ENCODE measurements around the gene HSPA12A.
"Not testable (repeated sequence)": the region's sequence is repeated elsewhere in the genome, so short reads cannot be mapped to it uniquely, and the experiment has no call there.

Gene HSPA12A

DNA sequence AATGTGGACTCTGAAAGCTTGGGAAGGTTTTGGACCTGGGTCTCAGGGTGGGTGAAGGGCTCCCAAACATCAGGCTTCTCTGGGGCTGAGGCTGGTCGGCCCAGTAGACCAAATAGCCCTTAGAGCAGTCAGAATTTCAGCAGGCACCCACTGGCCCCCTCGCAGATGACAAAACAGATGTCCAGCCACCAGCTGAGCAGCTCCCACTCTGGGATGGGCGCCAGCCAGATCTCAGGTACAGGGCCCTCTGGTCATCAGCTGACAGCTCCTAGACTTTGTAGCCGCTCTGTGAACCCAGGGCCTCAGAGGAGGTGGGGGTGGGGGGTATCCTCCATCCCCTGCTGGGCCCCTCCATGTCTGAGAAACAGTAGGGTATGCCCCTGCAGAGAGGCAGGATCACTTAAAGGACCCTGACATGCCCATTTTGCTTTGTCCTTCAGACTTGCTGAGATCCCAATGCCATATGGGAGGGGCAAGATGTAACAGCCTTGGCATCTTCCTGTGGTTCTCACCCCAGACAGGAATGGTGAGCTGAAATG, 26.5 kb downstream of the HSPA12A start:
- DNase-seq (ENCODE audit: low read depth in 2 of 2): no peak

DNA sequence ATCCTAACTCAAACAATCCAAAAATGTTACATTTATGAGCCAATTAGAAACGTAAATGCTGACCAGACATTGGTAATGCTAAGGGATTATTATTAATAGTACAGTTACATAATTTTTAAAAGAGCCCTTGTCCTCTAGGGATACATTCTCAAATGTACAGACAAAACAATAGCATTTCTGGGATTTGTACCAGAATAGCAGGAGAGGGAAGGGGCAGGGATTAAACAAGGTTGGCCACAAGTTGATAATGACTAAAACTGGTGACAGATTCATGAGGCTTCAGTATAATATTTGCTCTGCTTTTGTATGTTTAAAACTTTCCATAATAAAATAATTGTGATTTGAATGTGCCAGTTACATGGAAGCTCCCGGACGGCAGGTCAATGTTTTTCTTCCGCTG, 27.0 kb downstream of the HSPA12A start:
- DNase-seq (ENCODE audit: low read depth in 2 of 2): no peak

DNA sequence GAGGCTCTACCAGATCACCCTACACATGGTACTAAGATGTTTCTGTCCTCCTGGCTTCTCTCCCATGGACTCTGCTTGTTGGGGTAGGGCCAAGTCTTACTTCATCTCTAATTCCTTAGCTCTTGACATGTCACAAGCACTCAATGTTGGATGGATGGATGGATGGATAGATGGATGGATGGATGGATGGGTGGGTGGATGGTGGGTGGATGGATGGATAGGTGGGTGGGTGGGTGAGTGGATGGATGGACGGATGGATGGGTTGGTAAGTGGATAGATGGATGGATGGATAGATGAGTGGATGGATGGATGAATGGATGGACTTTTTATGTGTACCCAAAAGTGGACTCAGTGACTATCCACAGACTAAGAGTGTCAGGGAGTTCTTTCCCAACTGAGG, 28.5 kb downstream of the HSPA12A start:
- no peak for DNase-seq (ENCODE audit: low read depth in 2 of 2)

- no peak for DNase-seq (ENCODE audit: low read depth in 2 of 2)
These were observed 29.3 kb downstream of the HSPA12A start for GRCh38 chr10:116712989-116713543.

DNA sequence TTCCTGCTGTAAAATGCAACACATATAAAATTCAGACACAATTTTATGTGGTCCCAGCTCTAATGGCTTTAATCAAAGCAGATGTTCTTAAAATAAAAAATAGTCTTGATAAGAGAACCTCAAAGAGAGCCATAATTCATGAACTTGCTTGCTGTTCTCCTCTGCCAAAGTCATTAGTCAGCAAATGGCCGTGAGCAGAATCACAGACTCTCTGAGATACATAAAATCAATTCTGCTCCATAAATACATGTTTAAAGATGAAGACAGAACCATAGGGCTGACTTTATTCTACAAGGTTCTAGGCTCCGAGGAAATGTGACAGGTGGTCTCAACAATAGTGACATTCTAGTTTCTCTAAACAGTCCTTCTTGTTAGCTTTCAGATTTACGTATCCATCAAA, 29.8 kb downstream of the HSPA12A start:
- DNase-seq (ENCODE audit: low read depth in 2 of 2): no peak

- DNase-seq (ENCODE audit: low read depth in 2 of 2): not testable (repeated sequence)
These were observed 30.6 kb downstream of the HSPA12A start for GRCh38 chr10:116711803-116712202.

DNA sequence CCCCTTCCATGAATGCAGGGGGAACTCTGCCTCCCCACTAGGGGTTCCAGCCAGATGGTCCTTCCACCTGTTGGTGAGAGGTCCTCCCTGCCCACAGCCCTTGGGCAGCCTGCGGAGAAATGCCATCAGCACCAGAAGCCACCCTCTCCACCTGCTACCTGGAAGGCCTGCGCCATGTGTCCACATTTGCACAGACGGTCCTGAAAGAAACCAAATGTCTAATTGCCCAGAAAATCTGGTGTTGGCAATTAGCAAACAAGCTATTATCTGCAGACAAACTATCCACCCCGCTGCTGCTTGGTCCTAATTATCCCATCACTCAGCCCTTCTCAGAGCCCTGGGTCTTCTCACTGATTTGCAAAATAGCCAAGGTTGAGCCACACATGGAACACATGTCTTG, 32.3 kb downstream of the HSPA12A start:
- no peak for DNase-seq (ENCODE audit: low read depth in 2 of 2)

DNA sequence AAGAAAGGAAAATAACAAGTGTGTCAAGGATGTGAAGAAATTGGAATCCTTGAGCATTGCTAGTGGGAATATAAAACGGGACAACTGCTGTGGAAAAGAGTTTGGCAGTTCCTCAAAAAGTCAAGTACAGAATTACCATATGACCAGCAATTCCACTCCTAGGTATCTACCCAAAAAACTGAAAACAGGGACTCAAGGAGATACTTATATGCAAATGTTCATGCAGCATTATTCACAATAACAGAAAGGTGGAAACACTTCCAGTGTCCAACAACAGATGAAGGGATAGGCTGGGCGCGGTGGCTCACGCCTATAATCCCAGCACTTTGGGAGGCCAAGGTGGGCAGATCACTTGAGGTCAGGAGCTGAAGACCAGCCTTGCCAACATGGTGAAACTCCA, 33.5 kb downstream of the HSPA12A start:
- no peak for DNase-seq (ENCODE audit: low read depth in 2 of 2)

DNA sequence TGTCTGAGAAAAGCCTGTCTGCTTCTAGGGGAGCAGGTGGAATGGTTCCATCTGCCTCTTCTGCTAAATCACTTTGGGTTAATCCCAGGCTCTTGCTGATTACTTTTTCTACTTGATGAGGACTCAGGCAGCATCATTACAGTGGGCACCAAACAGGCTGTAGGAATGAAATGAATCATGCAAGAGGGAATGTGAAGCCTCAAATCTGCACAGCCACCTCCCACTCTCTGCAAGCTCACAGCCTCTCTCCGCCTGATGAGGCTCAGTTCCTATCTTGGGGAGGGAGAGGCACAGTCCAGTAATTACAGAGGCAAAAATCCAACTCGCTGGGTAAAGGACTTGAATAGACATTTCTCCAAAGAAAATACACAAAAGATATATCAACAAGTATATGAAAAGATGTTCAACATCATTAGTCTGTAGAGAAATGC, 34.0 kb downstream of the HSPA12A start:
- DNase-seq (ENCODE audit: low read depth in 2 of 2): no peak

- DNase-seq (ENCODE audit: low read depth in 2 of 2): no peak
These were observed 34.4 kb downstream of the HSPA12A start for GRCh38 chr10:116707981-116708380.

DNA sequence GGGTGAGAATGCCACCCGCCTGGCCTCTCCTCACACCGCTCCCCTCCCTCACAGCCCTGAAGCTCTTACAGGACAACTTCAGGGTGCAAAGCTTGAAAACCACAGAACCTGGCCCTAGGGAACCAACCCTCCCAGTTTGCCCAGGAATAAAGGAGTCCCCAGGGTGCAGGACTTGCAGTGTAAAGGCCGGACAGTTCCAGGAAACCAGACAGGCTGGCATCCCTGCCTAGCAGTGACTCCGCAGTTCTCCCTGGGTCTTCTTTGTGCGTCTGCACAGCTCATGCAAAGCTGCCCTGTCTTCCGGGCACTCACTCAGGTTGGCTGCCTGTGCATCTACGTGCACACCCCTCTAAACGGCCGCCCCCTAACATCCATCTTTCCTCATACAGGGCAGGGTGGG, 36.1 kb downstream of the HSPA12A start:
- no peak for DNase-seq (ENCODE audit: low read depth in 2 of 2)

GRCh38 chr10:116705498-116705897, 36.9 kb downstream of the HSPA12A start:
- DNase-seq (ENCODE audit: low read depth in 2 of 2): no peak

- DNase-seq (ENCODE audit: low read depth in 2 of 2): no peak
These were observed 37.4 kb downstream of the HSPA12A start for GRCh38 chr10:116704926-116705325.

GRCh38 chr10:116702165-116702564, 40.2 kb downstream of the HSPA12A start:
- DNase-seq (ENCODE audit: low read depth in 2 of 2): no peak

- no peak for DNase-seq (ENCODE audit: low read depth in 2 of 2)
These were observed 42.8 kb downstream of the HSPA12A start for GRCh38 chr10:116699471-116700150.

- no peak for DNase-seq (ENCODE audit: low read depth in 2 of 2)
These were observed 43.3 kb downstream of the HSPA12A start for GRCh38 chr10:116699049-116699448.

GRCh38 chr10:116698364-116698763, 44.0 kb downstream of the HSPA12A start:
- DNase-seq (ENCODE audit: low read depth in 2 of 2): no peak

- no peak for DNase-seq (ENCODE audit: low read depth in 2 of 2)
These were observed 44.5 kb downstream of the HSPA12A start for GRCh38 chr10:116697816-116698215.

DNA sequence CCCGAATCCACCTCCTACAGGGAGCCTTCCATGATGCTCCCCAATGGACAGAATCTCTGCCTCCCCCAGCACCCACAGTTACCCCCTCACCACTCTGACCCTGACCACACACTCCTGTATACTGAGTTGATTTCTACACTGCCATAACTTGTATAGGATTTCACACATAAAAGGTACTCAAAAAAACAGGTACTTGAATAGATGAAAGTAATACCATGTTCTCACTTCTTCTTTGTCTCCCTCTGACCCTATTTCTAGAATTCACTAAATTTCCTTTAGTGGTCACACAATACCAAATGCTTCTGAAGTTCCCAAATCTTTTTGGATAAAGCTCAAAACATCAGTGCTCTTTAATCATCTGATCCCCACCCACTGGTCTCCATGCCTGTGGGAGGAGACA, 45.4 kb downstream of the HSPA12A start:
- no peak for DNase-seq (ENCODE audit: low read depth in 2 of 2)

GRCh38 chr10:116694927-116695268, 47.5 kb downstream of the HSPA12A start:
- no peak for DNase-seq (ENCODE audit: low read depth in 2 of 2)

DNA sequence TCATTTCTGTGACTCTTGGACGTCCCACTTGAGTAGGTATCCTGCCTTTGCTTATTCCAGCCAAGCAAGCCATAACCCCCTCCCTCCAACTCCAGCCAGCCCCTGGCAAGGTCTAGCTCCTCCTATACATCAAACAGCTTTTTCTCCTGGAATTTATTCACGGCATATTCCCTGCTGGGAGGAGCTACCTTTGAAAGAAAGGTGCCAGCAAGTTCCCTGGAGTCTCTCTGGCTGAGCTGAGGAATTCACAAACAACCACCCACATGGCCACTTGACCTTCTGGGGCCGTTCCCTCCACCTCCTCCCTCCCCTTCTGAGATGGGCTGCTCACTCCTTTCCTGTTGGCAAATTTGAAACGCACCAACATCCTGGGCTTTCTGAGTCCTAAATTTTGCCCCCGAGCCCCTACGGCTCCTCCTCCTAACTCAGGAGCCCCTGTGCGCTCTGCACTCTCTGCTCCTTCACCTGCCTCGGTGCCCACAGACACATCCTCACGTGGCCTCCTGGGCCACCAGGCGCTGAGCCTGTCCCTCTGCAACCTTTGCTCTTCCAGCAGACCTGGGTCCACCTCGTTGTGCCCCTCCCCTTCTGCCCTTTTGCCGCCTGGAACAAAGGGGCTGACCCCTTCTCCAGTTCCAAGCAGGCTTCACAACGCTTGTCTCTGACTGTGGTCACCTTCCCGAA, 48.0 kb downstream of the HSPA12A start:
- no peak for DNase-seq (ENCODE audit: low read depth in 2 of 2)

DNA sequence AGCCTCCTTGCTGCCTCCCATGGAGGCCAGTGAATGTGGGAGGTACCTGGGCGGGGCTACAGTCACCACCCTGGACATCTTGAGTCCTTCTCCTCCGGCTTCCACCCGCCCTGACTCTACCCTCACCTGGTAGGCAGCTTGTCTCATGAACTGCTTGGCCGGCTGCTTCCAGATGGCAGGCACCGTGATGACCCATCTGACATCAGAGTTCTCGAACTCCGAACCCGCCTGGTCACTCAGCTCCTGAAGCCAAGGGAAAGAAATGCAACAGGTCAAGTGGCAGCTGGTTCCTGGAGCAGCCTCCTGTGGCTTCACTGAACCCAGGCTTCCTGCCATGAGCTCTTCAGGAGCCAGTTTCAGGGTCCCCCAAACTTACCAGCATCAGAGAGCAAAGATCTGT, 50.1 kb downstream of the HSPA12A start:
- DNase-seq (ENCODE audit: low read depth in 2 of 2): no peak

DNA sequence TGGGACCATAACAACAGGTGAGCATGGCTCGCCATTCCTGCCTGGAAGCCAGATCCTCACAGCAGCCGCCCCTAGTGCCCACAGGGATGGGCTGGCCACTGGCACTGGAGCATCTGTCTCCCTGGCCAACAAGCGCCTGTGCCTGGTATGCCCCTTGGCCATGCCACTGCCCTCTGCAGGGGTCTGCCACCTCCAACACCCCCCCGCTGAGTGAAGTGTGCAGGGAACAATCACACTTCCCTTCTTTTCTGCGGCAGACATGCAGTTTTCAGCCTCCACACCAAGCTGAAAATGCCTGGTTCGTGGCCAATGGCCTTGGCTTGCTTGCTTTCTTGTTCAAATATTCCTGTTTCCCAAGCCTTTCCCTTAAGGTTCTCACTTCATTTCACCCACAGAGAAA, 50.7 kb downstream of the HSPA12A start:
- no peak for DNase-seq (ENCODE audit: low read depth in 2 of 2)

Measured in stimulated activated CD4-positive, alpha-beta T cell treated with anti-CD3 and anti-CD28 coated beads, Interleukin-12 subunit alpha, Interleukin-12 subunit beta, amount 100 ng/mL, for 24 hours (primary cell).